NT2/D1 (cell line): Measurements from ENCODE around the gene CAMTA1.

ENCODE experiments used
- DNase-seq: peaks from one replicate; pipeline ENCODE4 v3.0.0-alpha.2; 2011; ENCODE audit warnings: low read depth, low spot score
- H3K27me3 ChIP-seq: 2 replicates; pipeline ENCODE4 v1.6.0; 2011; ENCODE audit warnings: mild to moderate bottlenecking; ENCODE audit not compliant: insufficient read length, insufficient read depth
- H3K36me3 ChIP-seq: 2 replicates; pipeline ENCODE4 v1.6.1; 2011; ENCODE audit warnings: mild to moderate bottlenecking, low read length, mixed read lengths; ENCODE audit not compliant: insufficient read depth, insufficient read length
- H3K4me1 ChIP-seq: 2 replicates; pipeline ENCODE4 v1.5.1; 2011; ENCODE audit not compliant: insufficient read depth, insufficient read length
- H3K4me3 ChIP-seq: 2 replicates; pipeline ENCODE4 v1.5.1; 2011; ENCODE audit warnings: low read depth; ENCODE audit not compliant: insufficient read length
- H3K9ac ChIP-seq: 2 replicates; pipeline ENCODE4 v1.6.0; 2011; ENCODE audit warnings: low read depth; ENCODE audit not compliant: insufficient read length
- H3K9me3 ChIP-seq: 2 replicates; pipeline ENCODE4 v1.5.1; 2011; ENCODE audit warnings: mild to moderate bottlenecking, low read length; ENCODE audit not compliant: insufficient read depth
- SUZ12 ChIP-seq: IDR thresholded peaks from 2 replicates; pipeline ENCODE4 v1.6.1; 2011; ENCODE audit not compliant: insufficient read length, insufficient read depth; ENCODE audit errors: extremely low read depth
- YY1 ChIP-seq: IDR thresholded peaks from 2 replicates; pipeline ENCODE4 v1.6.1; 2011; ENCODE audit not compliant: insufficient read length, insufficient read depth
- ZNF274 ChIP-seq: IDR thresholded peaks from 2 replicates; pipeline ENCODE4 v1.6.1; 2011; ENCODE audit warnings: mild to moderate bottlenecking, low read depth, low read length

The CAMTA1 gene

DNA sequence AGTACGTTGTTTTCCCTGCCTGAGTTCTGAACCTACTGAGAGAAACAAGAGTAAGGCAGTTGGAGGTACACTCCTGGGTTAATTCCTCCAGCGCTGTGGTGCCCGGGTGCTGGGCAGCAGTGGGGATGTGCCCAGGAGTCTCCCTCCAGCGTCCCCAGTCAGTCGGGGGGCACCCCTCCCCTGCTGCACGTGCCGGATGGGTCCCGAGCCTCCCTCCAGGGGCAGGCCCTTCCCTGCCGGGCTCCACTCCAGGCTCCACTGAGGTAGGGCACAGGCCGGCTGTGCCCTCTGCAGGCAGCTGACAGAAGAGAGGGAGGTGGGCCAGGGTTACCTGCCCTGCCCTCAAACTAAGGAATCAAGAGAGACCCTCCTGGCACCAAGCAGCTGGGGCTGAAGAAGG is 747.8 kb downstream of the CAMTA1 start:
- H3K4me1 ChIP-seq = peaks cover 16% of the 10 kb centered on the region
- no peaks in the 10 kb centered on the region for H3K9me3 ChIP-seq
- no peak overlapping the region for H3K4me3 ChIP-seq
- peaks cover 3% of the 10 kb centered on the region for H3K27me3 ChIP-seq
- no peak for TF ChIP-seq YY1
- no peak for TF ChIP-seq SUZ12
- no peak for TF ChIP-seq ZNF274
- no peak for DNase-seq
- H3K36me3 ChIP-seq = no peaks in the 10 kb centered on the region
- H3K9ac ChIP-seq = no peak overlapping the region

DNA sequence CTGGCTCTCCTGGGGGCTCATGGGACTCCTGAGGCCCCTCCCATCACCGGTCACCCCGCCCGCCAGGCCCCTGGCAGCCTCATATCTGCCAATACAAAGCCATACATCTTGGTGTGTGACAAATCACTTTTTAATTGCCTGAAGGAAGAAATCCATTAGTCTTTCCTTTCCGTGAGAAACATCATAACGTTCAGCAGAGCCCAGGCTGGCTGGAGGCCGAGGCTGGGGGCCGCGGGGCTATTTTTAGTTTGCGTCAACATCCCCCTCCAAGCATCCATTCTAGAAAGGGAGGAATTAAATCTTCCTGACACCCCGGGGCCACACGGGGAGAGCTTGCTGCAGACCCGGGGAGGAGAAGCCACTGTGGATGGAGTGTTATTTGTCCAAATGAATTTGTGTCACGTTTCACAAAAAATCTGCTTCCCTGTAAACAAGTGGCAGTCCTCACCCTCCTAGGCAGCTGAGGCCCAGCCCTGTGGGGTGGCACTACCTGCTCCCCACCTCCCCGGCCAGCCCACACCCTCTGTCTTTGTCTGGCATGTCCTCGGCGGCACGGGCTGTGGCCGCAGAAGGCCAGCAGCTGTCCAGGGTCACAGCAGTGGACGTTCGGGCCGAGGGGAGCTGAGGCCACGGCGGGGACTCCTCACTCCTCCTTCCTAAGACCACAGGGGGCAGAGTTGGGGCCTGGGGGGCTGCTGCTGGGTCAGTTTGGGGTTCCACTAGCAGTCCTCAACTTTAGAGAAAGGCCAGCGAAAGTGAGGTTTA is 749.0 kb downstream of the CAMTA1 start:
- no peak for TF ChIP-seq YY1
- TF ChIP-seq SUZ12 = no peak
- no peak for TF ChIP-seq ZNF274
- Histone ChIP-seq H3K27me3 (peaks cover 3% of the 10 kb centered on the region), H3K36me3 (no peaks in the 10 kb centered on the region), H3K4me3 (no peak overlapping the region), H3K4me1 (peaks cover 18% of the 10 kb centered on the region), H3K9me3 (no peaks in the 10 kb centered on the region), H3K9ac (no peak overlapping the region)
- DNase-seq = no peak

DNA sequence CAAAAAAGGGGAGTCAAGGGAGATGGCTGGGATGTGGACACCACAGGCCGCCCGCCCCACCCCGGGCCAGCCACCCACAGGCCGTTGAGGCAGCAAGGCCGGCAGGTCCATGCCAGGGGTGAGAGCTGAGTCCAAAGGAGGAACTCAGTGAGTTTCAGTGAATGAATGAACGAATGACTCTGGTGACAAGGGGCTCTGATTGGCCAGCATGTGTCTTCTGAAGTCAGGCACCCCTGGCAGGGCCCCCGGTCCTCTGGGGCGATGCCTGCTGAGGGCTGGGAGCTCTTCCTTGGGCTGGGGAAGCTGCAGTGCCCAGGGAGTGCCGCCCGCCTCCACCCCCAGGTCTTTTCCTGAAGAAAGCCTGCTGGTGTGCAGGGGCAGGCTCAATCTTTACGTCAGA is 749.8 kb downstream of the CAMTA1 start:
- Histone ChIP-seq H3K36me3 (no peaks in the 10 kb centered on the region), H3K4me1 (peaks cover 20% of the 10 kb centered on the region), H3K9ac (no peak overlapping the region), H3K4me3 (no peak overlapping the region), H3K27me3 (peaks cover 3% of the 10 kb centered on the region), H3K9me3 (no peaks in the 10 kb centered on the region)
- DNase-seq = no peak
- TF ChIP-seq ZNF274 = no peak
- TF ChIP-seq YY1 = no peak
- no peak for TF ChIP-seq SUZ12

DNA sequence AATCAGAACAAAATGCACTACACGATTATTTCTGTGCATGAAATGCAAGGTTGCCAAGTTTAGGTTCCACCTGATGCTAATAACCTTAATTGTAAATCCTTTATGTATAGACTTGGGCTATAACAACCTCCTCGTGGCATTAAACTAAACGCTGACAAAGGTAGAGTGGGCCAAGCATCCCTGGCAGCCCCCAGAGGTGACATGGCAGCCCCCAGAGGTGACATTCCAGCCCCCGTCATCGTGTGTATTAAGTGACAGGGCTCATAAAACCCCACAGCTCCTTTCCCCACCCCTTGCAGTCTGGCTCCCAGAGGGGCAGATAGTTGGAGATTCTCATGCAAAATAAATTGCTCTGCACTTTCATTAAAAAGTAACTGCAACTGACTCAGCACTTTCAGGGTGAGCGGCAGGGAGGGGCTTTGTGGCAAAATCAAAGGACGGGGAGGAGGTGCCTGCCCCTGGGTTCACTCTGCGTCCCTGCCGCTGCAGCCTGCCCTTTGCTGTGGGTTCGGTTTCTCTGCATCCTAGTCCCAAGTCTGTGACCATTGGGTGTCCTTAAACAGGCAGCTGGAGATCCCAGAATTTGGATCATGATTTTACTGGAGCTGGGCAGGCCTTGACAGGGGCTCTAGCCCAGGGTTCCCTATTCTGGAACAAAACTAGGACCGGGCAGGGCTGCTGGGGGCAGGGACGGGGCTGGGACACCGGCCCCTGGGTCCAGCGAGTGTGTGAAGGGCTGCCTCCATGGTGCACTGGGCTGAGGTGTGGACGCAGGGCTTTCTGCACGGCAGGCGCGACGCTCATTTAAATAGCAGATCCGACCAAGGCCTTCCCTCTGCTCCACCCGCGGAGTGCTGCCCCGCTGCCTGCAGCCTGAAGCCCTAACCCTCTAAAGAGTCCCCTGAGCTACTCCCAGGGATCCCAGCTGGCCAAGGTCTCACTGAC is 751.0 kb downstream of the CAMTA1 start:
- Histone ChIP-seq H3K36me3 (no peaks in the 10 kb centered on the region), H3K4me1 (peaks cover 20% of the 10 kb centered on the region), H3K9ac (peak overlapping the region; percentile 52), H3K9me3 (no peaks in the 10 kb centered on the region), H3K27me3 (peaks cover 3% of the 10 kb centered on the region), H3K4me3 (no peak overlapping the region)
- peak; percentile 40 for DNase-seq
- no peak for TF ChIP-seq SUZ12
- no peak for TF ChIP-seq YY1
- no peak for TF ChIP-seq ZNF274

DNA sequence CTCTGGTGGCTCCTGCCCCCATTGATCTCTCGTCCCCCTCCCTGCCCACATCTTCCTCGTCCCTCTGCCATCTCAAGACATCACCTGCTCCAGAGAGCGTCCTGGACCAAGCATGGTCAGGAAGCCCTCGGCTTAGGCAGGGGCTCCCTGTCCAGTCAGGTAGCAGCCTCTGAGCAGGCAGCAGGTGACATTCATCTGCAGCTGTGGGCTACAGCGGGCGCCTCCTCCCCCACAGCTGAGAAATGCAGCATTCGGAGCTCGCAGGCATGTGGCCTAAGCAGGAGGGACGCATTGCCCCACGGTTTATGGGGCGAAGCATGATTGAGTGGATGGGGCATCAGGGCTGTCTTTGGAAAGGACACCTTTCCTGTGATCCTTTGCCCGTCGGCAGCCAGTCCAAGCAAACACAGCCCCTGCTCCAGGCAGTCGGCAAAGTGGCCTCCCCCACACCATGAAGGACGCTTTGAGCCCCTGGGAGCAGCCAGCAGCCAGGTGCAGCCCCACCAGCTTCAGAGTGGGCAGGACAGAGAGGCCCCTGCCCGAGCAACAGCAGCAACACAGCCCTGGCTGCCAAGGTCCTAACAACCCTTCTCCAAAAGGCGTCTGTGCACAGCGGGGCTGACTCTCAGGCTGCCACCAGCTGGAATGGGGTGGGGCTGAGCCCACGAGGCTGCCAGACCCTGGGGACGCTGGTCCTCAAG is 751.8 kb downstream of the CAMTA1 start:
- H3K9ac ChIP-seq = peak overlapping the region; percentile 24
- peaks cover 3% of the 10 kb centered on the region for H3K27me3 ChIP-seq

DNA sequence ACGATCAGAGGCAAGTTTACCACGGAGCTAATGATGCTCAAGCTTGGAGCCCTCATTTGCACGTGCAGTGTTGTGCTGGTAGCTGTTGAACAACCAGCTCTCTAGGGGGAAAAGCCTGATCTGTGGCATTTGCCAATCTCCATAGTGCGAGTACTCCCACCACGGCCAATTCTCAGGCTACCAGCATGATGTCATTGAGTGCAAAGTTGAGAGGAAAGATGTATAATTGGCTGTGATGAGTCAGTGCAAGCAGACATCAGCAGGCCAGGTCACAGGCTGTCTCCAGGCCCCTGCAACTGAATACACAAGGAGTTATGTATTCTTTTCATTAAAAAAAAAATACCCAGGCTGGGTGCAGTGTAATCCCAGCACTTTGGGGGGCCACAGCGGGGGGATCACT is 752.8 kb downstream of the CAMTA1 start:
- Histone ChIP-seq H3K4me1 (peaks cover 20% of the 10 kb centered on the region), H3K36me3 (no peaks in the 10 kb centered on the region), H3K4me3 (no peak overlapping the region), H3K9ac (no peak overlapping the region), H3K27me3 (peaks cover 3% of the 10 kb centered on the region), H3K9me3 (no peaks in the 10 kb centered on the region)
- TF ChIP-seq ZNF274 (no peak), YY1 (no peak), SUZ12 (no peak)
- peak; percentile 27 for DNase-seq

More for the DNA sequence above, 751.8 kb downstream of the CAMTA1 start:
- H3K9me3 ChIP-seq = no peaks in the 10 kb centered on the region
- no peak for DNase-seq
- H3K4me3 ChIP-seq = no peak overlapping the region
- TF ChIP-seq SUZ12 (no peak), YY1 (no peak), ZNF274 (no peak)
- H3K4me1 ChIP-seq = peaks cover 20% of the 10 kb centered on the region
- no peaks in the 10 kb centered on the region for H3K36me3 ChIP-seq
